ENCODE results near the gene LRRC8A. TPM values are rescaled to one million over a fixed set of nuclear protein-coding genes. Genes with fewer than 3 reads are reported as not detected.

Gene LRRC8A
- total RNA-seq, 2 experiments from 2014 or later = 13.1 to 13.2 TPM

DNA sequence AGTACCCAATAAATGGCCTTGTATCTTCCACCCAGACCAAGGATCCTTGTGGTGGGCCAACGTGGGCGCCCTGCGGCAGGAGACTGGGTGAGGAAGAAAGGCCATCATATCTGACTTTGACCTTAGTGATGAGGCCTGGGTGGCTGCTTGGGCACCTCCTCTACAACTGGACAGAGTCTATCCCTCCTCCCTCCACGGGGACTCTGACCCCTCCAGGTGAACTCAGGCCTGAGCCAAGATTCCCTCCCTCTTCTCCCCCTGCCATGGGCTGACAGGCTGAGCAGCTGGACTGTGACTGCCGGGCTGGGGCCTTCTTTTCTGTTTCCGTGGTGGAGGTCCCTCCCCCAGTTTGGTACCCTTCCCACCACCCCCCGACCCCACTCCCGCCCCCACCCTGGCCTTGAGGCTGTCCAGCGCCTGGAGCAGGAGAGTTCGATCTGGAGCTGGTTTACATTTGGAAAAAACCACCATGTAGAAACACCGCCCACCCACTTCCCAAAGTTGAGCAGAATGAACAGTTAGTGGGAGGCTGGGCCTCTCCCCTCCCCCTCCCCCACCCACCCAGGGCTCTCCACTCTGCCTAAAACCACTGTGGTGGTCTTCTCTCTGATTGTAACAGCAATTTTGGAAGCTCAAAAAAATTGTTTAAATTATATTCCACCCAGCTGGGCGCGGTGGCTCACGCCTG lies 37.6 kb downstream of the LRRC8A start:
- Mint-ChIP-seq H3K27me3 (ENCODE audit: low read depth) (no peaks in the 10 kb centered on the region), H3K36me3 (ENCODE audit: low read depth) (peaks cover 5% of the 10 kb centered on the region), H3K4me3 (no peak overlapping the region), H3K4me1 (ENCODE audit: low read depth) (peaks cover 9% of the 10 kb centered on the region), H3K27ac (peak overlapping the region; percentile 46), H3K9me3 (no peaks in the 10 kb centered on the region)
- CTCF ChIA-PET = interaction anchor here (1.2 kb wide), 1 partner anchor 56 kb away, joined by 3 read pairs; no protein-coding TSS in a partner anchor
- intact Hi-C loops (cut with micrococcal nuclease) = no loop called here
- no peak for DNase-seq

DNA sequence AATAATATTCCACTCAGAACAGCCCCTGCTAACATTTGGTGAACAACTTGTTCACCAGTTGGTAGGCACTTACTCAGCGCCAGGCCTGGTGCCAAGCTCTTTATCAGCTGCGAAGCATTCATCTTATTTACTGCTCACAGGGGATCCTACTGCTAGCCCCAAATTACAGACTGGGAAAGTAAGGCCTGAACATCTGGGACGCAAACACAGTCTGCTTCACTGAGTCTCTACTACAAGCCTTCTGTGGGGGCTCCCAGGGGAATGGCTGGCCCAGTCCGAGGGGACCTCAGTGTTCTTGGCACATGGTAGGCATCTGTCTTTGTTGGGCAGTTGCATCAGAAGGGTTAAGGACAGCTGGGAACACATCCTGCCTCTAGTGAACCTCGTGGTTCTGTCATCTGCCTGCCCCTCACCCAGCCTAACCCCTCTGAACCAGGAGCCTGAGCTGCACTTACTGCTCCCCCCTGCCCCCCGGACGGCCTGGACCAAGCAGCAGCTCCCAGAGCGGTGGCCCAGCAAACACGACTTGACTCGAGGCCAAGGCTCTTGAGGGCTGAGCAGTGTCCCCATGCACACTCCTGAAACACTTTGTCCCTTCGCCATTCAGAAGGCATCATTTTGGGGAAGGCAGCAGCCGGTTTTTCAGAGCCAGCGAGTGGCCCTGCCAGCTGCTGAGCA lies 38.6 kb downstream of the LRRC8A start, which contains the start of gene PHYHD1:
TSS of gene PHYHD1 (plus strand) at position 602 of the 678 bp plus-strand sequence. CDS start 1,342 bp downstream, outside the sequence.
- peaks cover 5% of the 10 kb centered on the region for H3K36me3 Mint-ChIP-seq (ENCODE audit: low read depth)
- H3K4me1 Mint-ChIP-seq (ENCODE audit: low read depth) = peaks cover 5% of the 10 kb centered on the region
- intact Hi-C loops (cut with micrococcal nuclease) = no loop called here
- CTCF ChIA-PET = interaction anchor here (1.2 kb wide), 1 partner anchor 57 kb away, joined by 3 read pairs; no protein-coding TSS in a partner anchor
- H3K27ac Mint-ChIP-seq = no peak within 1 kb of the TSS
- no peak within 1 kb of the TSS for H3K4me3 Mint-ChIP-seq
- H3K27me3 Mint-ChIP-seq (ENCODE audit: low read depth) = no peaks in the 10 kb centered on the region
- no peaks in the 10 kb centered on the region for H3K9me3 Mint-ChIP-seq
- no peak for DNase-seq

DNA sequence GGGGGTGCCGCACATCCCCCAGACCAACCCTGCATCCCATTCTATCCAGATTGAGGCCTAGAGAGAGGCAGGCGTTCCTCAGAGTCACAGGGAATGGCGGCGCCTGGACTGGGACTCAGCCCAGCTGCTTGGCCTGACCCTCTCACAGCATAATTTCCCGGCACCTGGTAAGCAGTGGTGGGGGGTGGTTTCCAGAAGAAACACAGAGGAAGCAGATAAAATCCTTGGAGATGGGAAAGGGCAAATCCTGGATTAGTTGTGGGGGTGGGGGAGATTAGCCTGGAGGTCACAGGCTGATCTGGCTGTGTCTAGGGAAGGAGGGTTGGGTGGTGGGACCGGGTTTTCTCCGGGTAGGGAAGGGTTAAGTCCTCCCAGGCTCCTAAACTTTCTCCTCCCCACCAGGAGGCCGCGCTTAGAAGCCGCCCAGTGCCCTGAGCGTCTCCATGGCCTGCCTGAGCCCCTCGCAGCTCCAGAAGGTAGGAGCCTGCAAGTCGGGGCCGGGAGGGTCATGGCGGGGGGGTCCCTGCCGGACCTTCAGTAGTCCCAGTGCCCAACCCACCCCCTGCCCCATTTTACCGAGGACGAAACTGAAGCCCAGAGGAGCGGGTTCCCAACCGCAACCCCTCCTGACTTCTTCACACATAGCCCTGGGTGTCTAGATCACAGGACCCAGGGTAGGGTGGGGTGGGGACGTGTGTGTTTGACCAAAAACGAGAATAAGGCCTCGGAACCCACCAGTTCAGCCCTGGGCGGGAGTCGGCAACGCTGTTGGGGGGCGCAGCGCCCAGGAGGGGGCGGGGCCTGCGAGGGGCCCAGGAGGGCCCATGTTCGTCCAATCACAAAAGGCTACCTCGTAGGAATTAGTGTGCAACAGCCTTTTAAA lies 40.2 kb downstream of the LRRC8A start:
- DNase-seq = no peak
- H3K27ac Mint-ChIP-seq = no peak overlapping the region
- CTCF ChIA-PET = interaction anchor here (0.7 to 1.8 kb wide), 2 partner anchors 45 to 472 kb away, joined by 5 to 8 read pairs; no protein-coding TSS in a partner anchor

DNA sequence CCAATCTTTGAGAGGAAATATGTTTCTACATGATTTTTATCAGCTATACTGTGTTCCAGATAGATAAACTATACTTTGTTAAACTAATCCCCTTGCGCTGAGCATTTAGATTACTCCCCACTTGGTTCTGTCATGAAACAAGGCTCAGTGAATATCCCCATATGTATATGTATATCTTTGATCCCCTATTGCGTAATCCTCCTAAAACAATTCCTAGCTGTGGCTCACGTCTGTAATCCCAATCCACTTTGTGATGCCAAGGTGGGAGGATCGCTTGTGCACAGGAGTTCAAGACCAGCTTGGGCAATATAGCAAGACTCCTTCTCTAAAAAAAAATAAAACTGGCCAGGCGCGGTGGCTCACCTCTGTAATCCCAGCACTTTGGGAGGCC lies 41.6 kb downstream of the LRRC8A start:
- H3K27ac Mint-ChIP-seq = no peak overlapping the region
- CTCF ChIA-PET = interaction anchor here (0.7 to 1.8 kb wide), 3 partner anchors 46 to 787 kb away, joined by 3 to 8 read pairs (median 3); partner anchors contain the start of gene ENDOG

More for the DNA sequence above, 40.2 kb downstream of the LRRC8A start:
- H3K9me3 Mint-ChIP-seq = no peaks in the 10 kb centered on the region
- H3K4me1 Mint-ChIP-seq (ENCODE audit: low read depth) = peaks cover 9% of the 10 kb centered on the region
- no peak overlapping the region for H3K4me3 Mint-ChIP-seq
- intact Hi-C loops (cut with micrococcal nuclease) = no loop called here
- no peaks in the 10 kb centered on the region for H3K27me3 Mint-ChIP-seq (ENCODE audit: low read depth)
- H3K36me3 Mint-ChIP-seq (ENCODE audit: low read depth) = peaks cover 4% of the 10 kb centered on the region

DNA sequence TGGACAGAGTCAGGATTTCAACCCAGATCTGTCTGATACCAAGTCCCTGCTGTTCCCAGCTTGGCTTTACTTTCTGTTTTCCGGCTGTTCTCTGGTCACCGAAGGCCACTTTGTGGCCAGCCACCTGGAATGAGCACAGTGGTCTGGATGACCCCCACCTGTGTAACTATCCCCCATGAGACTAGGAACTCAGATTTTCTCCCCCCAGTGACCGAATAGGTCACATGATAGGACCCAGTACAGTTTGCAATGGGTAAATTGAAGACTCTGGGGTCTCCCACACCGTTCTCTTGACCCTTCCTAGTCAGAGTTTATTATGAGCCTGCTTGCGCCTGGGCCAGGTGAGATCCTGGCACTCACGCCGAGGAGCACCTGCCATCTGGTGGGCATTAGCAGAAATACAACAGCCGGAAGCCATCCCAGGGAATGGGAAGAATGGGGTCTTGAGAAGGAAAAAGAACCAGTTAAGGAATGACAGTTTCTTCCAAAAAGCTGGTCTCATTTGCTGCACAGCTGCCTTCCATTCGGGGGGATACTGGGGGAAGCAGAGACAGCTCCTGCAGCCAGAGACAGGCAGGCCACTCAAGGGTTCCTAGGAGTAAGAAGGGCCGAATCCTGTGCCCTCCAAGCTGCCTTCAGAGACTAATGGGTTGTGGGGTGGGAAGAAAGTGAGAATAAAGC lies 45.9 kb downstream of the LRRC8A start:
- H3K27ac Mint-ChIP-seq = no peak overlapping the region
- CTCF ChIA-PET = interaction anchor here (0.6 to 5.6 kb wide), 30 partner anchors 9 to 412 kb away, joined by 3 to 109 read pairs (median 4); partner anchors contain the start of genes ENDOG, KYAT1, LRRC8A and SPOUT1
- H3K27me3 Mint-ChIP-seq (ENCODE audit: low read depth) = no peaks in the 10 kb centered on the region
- peak; percentile 68 for DNase-seq
- H3K36me3 Mint-ChIP-seq (ENCODE audit: low read depth) = no peaks in the 10 kb centered on the region
- intact Hi-C loops (cut with micrococcal nuclease) = loop anchor here (1.0 to 2.0 kb wide), 5 partner anchors 46 to 279 kb away; partner anchors contain the start of genes ENDOG, LRRC8A and PKN3
- H3K9me3 Mint-ChIP-seq = no peaks in the 10 kb centered on the region
- H3K4me1 Mint-ChIP-seq (ENCODE audit: low read depth) = peaks cover 10% of the 10 kb centered on the region
- no peak overlapping the region for H3K4me3 Mint-ChIP-seq

More for the DNA sequence above, 41.6 kb downstream of the LRRC8A start:
- Mint-ChIP-seq H3K4me1 (ENCODE audit: low read depth) (peaks cover 15% of the 10 kb centered on the region), H3K4me3 (no peak overlapping the region), H3K9me3 (no peaks in the 10 kb centered on the region), H3K36me3 (ENCODE audit: low read depth) (no peaks in the 10 kb centered on the region), H3K27me3 (ENCODE audit: low read depth) (no peaks in the 10 kb centered on the region)
- intact Hi-C loops (cut with micrococcal nuclease) = no loop called here
- no peak for DNase-seq

DNA sequence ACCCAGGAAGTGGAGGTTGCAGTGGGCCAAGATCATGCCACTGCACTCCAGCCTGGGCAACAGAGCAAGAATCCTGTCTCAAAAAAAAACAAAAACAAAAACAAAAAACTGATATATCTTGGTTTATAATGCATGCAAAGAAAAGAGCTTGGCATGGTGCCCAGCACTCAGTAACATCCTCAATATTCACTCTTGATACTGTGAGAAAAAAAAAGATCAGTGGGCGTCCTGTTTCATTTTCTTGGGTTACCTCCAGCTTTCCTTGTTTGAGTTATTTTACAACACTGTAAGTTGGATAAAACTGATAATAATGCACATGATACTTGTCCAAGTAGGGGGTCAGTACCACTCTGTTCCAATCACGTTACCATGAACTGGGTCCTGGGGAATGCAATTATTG lies 46.7 kb downstream of the LRRC8A start:
- no peaks in the 10 kb centered on the region for H3K36me3 Mint-ChIP-seq (ENCODE audit: low read depth)
- peaks cover 10% of the 10 kb centered on the region for H3K4me1 Mint-ChIP-seq (ENCODE audit: low read depth)
- CTCF ChIA-PET = interaction anchor here (0.6 to 5.6 kb wide), 33 partner anchors 9 to 681 kb away, joined by 3 to 109 read pairs (median 4); partner anchors contain the start of genes ENDOG, KYAT1, LRRC8A and SPOUT1
- intact Hi-C loops (cut with micrococcal nuclease) = loop anchor here (1.0 to 2.0 kb wide), 4 partner anchors 46 to 280 kb away; partner anchors contain the start of genes ENDOG and LRRC8A
- no peak overlapping the region for H3K4me3 Mint-ChIP-seq
- no peaks in the 10 kb centered on the region for H3K27me3 Mint-ChIP-seq (ENCODE audit: low read depth)
- no peaks in the 10 kb centered on the region for H3K9me3 Mint-ChIP-seq
- no peak for DNase-seq
- no peak overlapping the region for H3K27ac Mint-ChIP-seq

DNA sequence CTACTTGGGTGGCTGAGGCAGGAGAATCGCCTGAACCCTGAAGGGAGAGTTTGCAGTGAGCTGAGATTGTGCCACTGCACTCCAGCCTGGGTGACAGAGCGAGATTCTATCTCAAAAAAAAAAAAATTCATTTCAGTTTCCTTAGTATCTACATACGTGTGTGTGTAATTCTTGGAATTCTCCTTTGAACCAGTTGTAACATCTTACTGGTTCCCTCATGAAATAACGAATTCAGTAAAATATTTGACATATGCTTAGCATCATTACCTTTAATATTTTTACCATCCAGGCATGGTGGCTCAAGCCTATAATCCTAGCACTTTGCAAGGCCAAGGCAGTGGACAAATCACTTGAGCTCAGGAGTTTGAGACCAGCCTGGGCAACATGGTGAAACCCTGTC lies 47.6 kb downstream of the LRRC8A start:
- no peaks in the 10 kb centered on the region for H3K27me3 Mint-ChIP-seq (ENCODE audit: low read depth)
- H3K4me1 Mint-ChIP-seq (ENCODE audit: low read depth) = peaks cover 10% of the 10 kb centered on the region
- no peaks in the 10 kb centered on the region for H3K9me3 Mint-ChIP-seq
- intact Hi-C loops (cut with micrococcal nuclease) = loop anchor here (2.0 kb wide), 1 partner anchor 281 kb away; no protein-coding TSS in a partner anchor
- CTCF ChIA-PET = interaction anchor here (1.0 to 5.6 kb wide), 10 partner anchors 11 to 196 kb away, joined by 3 to 109 read pairs (median 11); partner anchors contain the start of genes ENDOG, KYAT1 and LRRC8A
- no peak overlapping the region for H3K4me3 Mint-ChIP-seq
- no peak for DNase-seq
- H3K36me3 Mint-ChIP-seq (ENCODE audit: low read depth) = no peaks in the 10 kb centered on the region
- no peak overlapping the region for H3K27ac Mint-ChIP-seq

DNA sequence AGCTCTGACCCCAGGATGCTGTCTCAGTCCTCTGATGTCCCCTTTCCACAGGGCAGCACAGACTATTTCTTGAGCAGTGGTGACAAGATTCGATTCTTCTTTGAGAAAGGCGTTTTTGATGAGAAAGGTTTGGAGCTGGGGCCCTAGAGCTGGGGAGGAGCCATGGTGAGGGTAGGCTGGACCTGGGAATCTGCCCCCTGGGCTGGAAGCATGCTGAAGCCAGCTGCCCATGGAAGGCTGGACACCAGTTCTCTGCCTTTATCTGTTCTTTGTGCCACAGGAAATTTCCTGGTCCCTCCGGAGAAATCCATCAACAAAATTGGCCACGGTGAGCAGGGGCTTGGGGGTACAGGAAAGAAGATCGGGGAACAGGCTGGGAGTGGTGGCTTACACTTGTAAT lies 51.8 kb downstream of the LRRC8A start:
- Mint-ChIP-seq H3K27me3 (ENCODE audit: low read depth) (no peaks in the 10 kb centered on the region), H3K27ac (no peak overlapping the region), H3K36me3 (ENCODE audit: low read depth) (no peaks in the 10 kb centered on the region), H3K4me3 (no peak overlapping the region), H3K9me3 (no peaks in the 10 kb centered on the region), H3K4me1 (ENCODE audit: low read depth) (no peaks in the 10 kb centered on the region)
- no peak for DNase-seq
- CTCF ChIA-PET = interaction anchor here (1.5 kb wide), 1 partner anchor 9 kb away, joined by 5 read pairs; no protein-coding TSS in a partner anchor
- intact Hi-C loops (cut with micrococcal nuclease) = no loop called here

DNA sequence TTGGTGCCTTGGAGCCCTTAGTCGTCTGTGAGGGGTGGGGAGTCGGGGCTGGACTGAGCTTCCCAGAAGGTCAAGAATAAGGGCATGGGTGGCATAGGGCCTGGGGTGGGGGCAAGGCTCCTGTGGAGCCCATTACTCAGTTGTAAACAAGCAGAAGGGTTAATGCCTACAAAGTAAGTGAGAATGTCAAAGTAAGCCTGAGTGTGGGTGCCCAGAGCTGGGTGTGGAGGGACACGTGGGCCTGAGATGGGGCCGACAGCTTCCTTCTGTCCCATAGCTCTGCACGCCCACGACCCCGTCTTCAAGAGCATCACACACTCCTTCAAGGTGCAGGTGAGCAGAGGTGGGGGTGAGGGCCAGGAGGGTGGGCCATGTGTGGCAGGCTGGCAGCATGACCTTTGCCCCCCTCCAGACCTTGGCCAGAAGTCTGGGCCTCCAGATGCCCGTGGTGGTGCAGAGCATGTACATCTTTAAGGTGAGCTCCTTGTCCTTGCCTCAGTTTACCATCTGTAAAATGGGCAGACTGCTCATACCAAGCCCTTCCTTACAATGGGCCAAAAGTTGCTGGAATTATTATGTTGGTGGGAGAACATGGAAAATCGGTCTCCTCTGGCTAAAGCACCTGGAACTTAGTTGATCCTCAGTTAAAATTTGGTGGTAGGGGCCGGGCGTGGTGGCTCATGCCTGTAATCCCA lies 54.4 kb downstream of the LRRC8A start:
- Mint-ChIP-seq H3K27me3 (ENCODE audit: low read depth) (no peaks in the 10 kb centered on the region), H3K4me3 (no peak overlapping the region), H3K9me3 (no peaks in the 10 kb centered on the region), H3K36me3 (ENCODE audit: low read depth) (no peaks in the 10 kb centered on the region), H3K4me1 (ENCODE audit: low read depth) (no peaks in the 10 kb centered on the region), H3K27ac (no peak overlapping the region)
- intact Hi-C loops (cut with micrococcal nuclease) = no loop called here
- DNase-seq = no peak
- CTCF ChIA-PET = interaction anchor here (0.7 to 2.4 kb wide), 2 partner anchors 8 to 106 kb away, joined by 3 to 7 read pairs; no protein-coding TSS in a partner anchor

DNA sequence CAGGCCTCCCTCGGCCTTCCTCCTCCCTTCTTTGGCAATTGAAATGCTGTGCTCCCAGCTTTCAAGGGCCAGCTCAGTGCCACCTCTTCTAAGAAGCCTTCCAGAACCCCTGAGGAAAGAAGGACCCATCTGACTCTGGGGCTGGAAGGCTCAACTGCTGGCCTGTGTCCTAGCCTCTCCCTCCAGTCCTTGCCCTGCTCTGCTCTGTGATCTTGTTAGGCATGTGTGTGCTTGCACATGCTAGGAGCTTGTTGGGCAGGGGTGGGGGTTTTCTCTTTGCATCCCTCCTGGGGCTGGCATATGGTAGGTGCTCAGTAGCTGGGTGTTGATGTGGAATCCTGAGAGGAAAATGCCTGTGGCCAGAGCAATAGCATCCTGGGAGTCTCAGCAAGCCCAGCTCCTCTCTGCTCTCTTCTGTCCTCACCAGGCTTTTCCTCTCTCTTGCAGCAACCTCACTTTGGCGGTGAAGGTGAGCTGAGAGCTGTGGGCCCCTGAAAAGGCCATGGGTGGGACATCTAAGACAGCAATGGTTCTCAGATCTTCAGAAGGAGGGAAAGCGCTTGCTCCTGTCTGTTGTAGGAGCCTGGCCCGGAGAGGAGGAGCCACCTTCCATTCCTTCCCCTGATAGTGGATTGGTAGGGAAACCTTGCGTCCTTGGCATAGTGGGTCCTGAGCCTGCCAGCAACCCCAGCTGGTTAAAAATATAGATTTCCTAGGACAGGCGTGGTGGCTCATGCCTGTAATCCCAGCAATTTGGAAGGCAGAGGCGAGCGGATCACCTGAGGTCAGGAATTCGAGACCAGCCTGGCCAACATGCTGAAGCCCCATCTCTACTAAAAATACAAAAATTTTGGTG lies 55.6 kb downstream of the LRRC8A start:
- intact Hi-C loops (cut with micrococcal nuclease) = no loop called here
- H3K27me3 Mint-ChIP-seq (ENCODE audit: low read depth) = no peaks in the 10 kb centered on the region

More for the DNA sequence above, 55.6 kb downstream of the LRRC8A start:
- no peak overlapping the region for H3K27ac Mint-ChIP-seq
- H3K4me3 Mint-ChIP-seq = no peak overlapping the region
- H3K36me3 Mint-ChIP-seq (ENCODE audit: low read depth) = no peaks in the 10 kb centered on the region
- no peak for DNase-seq
- H3K9me3 Mint-ChIP-seq = no peaks in the 10 kb centered on the region
- CTCF ChIA-PET = interaction anchor here (2.4 kb wide), 1 partner anchor 9 kb away, joined by 7 read pairs; no protein-coding TSS in a partner anchor
- no peaks in the 10 kb centered on the region for H3K4me1 Mint-ChIP-seq (ENCODE audit: low read depth)
